ENCODE data around the gene SETD3. TPM values are rescaled to one million over a fixed set of nuclear protein-coding genes. Genes with fewer than 3 reads are reported as not detected.

The SETD3 gene
- total RNA-seq, 1 donor from 2014 or later: 47.7 TPM

GRCh38 chr14:99363051-99363450 is 117.6 kb downstream of the SETD3 start:
- no peaks in the 10 kb centered on the region for H3K27me3 Mint-ChIP-seq (ENCODE audit: low read depth)
- TF ChIP-seq CTCF (IDR thresholded peaks at IDR 0.05; ENCODE audit: unreplicated experiment): no peak
- no peaks in the 10 kb centered on the region for H3K36me3 Mint-ChIP-seq
- H3K4me3 Mint-ChIP-seq: no peak overlapping the region
- H3K9me3 Mint-ChIP-seq: no peaks in the 10 kb centered on the region
- DNase-seq (ENCODE audit: low spot score in 2 of 2, unreplicated experiment in 2 of 2): no peak
- H3K27ac Mint-ChIP-seq: no peak overlapping the region
- peaks cover 6% of the 10 kb centered on the region for H3K4me1 Mint-ChIP-seq

GRCh38 chr14:99361596-99362215 is 119.0 kb downstream of the SETD3 start:
- H3K36me3 Mint-ChIP-seq: no peaks in the 10 kb centered on the region
- H3K27ac Mint-ChIP-seq: no peak overlapping the region
- H3K4me1 Mint-ChIP-seq: peaks cover 6% of the 10 kb centered on the region
- no peaks in the 10 kb centered on the region for H3K9me3 Mint-ChIP-seq
- H3K27me3 Mint-ChIP-seq (ENCODE audit: low read depth): no peaks in the 10 kb centered on the region
- DNase-seq (ENCODE audit: low spot score in 2 of 2, unreplicated experiment in 2 of 2): no peak
- H3K4me3 Mint-ChIP-seq: no peak overlapping the region
- TF ChIP-seq CTCF (IDR thresholded peaks at IDR 0.05; ENCODE audit: unreplicated experiment): no peak

- Mint-ChIP-seq H3K4me3 (no peak overlapping the region), H3K36me3 (no peaks in the 10 kb centered on the region), H3K27ac (no peak overlapping the region), H3K27me3 (ENCODE audit: low read depth) (no peaks in the 10 kb centered on the region), H3K4me1 (peaks cover 6% of the 10 kb centered on the region), H3K9me3 (no peaks in the 10 kb centered on the region)
- no peak for DNase-seq (ENCODE audit: low spot score in 2 of 2, unreplicated experiment in 2 of 2)
- TF ChIP-seq CTCF (IDR thresholded peaks at IDR 0.05; ENCODE audit: unreplicated experiment): no peak
Observed at GRCh38 chr14:99360774-99361595, 119.7 kb downstream of the SETD3 start.

- no peak overlapping the region for H3K4me3 Mint-ChIP-seq
- H3K9me3 Mint-ChIP-seq: no peaks in the 10 kb centered on the region
- DNase-seq (ENCODE audit: low spot score in 2 of 2, unreplicated experiment in 2 of 2): no peak
- H3K4me1 Mint-ChIP-seq: peaks cover 6% of the 10 kb centered on the region
- H3K27ac Mint-ChIP-seq: no peak overlapping the region
- no peaks in the 10 kb centered on the region for H3K36me3 Mint-ChIP-seq
- H3K27me3 Mint-ChIP-seq (ENCODE audit: low read depth): no peaks in the 10 kb centered on the region
- no peak for TF ChIP-seq CTCF (IDR thresholded peaks at IDR 0.05; ENCODE audit: unreplicated experiment)
Observed at GRCh38 chr14:99359906-99360305, 120.8 kb downstream of the SETD3 start.

GRCh38 chr14:99357916-99358390 is 122.7 kb downstream of the SETD3 start:
- Mint-ChIP-seq H3K4me1 (peaks cover 6% of the 10 kb centered on the region), H3K36me3 (no peaks in the 10 kb centered on the region), H3K27ac (no peak overlapping the region), H3K9me3 (no peaks in the 10 kb centered on the region), H3K27me3 (ENCODE audit: low read depth) (no peaks in the 10 kb centered on the region), H3K4me3 (no peak overlapping the region)
- DNase-seq (ENCODE audit: low spot score in 2 of 2, unreplicated experiment in 2 of 2): no peak
- no peak for TF ChIP-seq CTCF (IDR thresholded peaks at IDR 0.05; ENCODE audit: unreplicated experiment)

All from mesothelial cell of epicardium (in vitro differentiated cells).